Choroid plexus epithelial cell (primary cell): ENCODE measurements around the gene JUNB.

Experiments used
- DNase-seq: peaks from one replicate; pipeline ENCODE4 v3.0.0-alpha.2; 2010; ENCODE audit warnings: low read depth
- H3K4me3 ChIP-seq: 2 replicates; pipeline ENCODE4 v1.5.1; 2011; ENCODE audit warnings: low read depth, mild to moderate bottlenecking, control low read depth, low read length, moderate library complexity
- TF ChIP-seq, protein P1 (sequence below): conservative IDR thresholded peaks from 2 replicates; pipeline ENCODE4 v1.5.1; 2011; ENCODE audit warnings: low read depth, mild to moderate bottlenecking, control low read depth, inconsistent platforms, low read length, moderate library complexity

Gene JUNB

DNA sequence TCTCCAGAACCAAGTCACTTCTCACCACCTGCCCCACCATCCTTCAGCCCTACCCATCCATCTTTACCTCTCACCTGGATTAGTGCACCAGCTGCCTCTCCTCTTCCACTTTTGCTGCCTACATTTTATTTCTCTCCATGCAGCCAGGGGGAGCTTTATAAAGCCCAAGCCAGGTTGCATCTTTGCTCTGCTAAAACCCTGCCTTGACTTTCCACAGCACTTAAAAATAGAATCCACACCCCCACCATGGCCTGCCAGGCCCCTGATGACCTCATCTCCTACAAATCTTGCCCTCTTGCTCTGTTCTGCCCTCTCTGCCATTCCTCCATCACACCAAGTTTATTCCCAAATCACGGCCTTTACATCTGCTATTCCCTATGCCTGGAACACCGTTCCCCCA, 17.7 kb upstream of the JUNB start:
- no peak overlapping the region for H3K4me3 ChIP-seq
- peak; percentile 52 for DNase-seq
- TF ChIP-seq, protein P1, sequence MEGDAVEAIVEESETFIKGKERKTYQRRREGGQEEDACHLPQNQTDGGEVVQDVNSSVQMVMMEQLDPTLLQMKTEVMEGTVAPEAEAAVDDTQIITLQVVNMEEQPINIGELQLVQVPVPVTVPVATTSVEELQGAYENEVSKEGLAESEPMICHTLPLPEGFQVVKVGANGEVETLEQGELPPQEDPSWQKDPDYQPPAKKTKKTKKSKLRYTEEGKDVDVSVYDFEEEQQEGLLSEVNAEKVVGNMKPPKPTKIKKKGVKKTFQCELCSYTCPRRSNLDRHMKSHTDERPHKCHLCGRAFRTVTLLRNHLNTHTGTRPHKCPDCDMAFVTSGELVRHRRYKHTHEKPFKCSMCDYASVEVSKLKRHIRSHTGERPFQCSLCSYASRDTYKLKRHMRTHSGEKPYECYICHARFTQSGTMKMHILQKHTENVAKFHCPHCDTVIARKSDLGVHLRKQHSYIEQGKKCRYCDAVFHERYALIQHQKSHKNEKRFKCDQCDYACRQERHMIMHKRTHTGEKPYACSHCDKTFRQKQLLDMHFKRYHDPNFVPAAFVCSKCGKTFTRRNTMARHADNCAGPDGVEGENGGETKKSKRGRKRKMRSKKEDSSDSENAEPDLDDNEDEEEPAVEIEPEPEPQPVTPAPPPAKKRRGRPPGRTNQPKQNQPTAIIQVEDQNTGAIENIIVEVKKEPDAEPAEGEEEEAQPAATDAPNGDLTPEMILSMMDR: peak; percentile 65

DNA sequence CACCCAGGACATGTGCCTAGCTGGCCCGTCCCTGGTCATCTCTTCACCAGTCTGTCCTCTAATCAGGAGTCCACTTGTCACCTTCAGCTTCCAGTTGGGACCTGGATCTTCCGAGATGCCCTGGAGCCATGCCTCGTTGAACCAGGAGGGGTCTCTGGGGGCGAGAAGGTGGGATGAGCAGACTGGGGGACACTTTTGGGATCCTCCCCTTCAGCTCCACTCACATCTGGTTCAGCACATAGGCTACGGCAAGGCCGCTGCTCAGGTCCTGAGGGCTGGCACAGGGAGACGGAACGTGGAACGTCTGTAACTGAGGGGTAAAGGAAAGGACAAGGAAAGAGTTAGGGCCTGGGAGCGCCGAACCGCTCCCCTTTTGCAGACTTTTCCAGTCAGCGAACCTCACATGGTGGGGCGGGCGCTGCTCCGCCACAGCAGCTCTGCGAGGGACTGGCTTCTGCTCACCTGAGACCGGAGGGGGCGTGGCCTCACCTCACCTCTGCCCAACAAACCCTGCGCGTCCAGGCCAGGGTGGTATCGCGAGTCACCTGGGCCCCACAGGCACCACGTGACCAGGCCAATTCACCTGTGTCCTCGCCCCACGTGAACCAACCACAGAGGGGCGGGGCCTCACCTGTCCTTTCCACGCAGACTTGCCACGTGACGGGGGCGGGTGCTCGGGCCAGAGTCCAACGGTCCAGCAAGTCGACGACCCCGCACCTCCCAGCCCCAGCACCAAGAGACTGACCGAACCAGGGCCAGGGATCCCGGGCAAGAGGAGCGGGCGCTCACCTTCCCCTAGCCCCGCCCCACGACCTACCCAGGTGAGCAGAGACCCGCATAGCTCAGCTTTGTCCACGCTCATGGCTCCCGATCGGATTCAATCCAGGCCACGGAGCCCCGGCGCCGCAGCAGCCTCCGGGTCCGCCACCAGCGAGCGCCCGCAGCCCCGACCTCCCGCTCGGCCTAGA, 16.4 kb upstream of the JUNB start, which contains the start of gene HOOK2:
HOOK2 (minus strand) TSS at position 965 of the 968 bp plus-strand sequence; CDS start at position 862, 103 bp downstream.
- H3K4me3 ChIP-seq: peak within 1 kb of the TSS; percentile 76
- no peak for DNase-seq
- TF ChIP-seq, protein P1: no peak

DNA sequence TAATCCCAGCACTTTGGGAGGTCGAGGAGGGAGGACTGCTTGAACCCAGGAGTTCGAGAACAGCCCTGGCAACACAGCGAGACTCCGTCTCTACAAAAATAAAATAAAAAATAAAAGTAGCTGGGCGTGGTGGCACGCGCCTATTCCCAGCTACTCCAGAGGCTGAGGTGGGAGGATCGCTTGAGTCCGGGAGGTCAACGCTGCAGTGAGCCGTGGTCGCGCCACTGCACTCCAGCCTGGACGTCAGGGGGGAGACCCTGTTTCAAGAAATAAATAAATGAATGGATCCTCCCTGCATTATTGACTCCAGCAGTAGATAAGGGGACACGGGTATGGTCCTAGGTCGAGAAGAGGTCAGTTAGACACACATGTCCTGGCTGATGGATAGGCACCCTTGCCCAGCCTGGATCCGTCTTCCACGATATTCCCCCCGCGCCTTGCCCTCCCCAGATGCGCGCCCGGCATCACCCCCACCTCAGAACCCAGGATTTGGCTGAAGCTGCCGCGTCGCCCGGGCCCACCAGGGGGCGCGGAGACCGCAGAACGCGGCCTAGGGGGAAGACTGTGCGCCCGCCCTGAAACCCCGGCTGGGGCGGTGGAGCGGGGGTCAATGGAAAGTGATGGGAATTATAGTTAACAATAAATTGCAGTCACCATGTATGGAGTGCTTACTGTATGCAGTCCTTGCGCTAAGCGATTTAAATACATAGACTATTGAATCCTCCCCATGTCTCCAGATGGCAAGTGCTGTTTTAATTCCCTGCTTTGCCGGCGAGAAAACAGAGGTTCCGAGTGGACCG, 13.9 kb upstream of the JUNB start:
- peak; percentile 82 for DNase-seq
- TF ChIP-seq, protein P1: peak; percentile 91
- H3K4me3 ChIP-seq: peak overlapping the region; percentile 70

DNA sequence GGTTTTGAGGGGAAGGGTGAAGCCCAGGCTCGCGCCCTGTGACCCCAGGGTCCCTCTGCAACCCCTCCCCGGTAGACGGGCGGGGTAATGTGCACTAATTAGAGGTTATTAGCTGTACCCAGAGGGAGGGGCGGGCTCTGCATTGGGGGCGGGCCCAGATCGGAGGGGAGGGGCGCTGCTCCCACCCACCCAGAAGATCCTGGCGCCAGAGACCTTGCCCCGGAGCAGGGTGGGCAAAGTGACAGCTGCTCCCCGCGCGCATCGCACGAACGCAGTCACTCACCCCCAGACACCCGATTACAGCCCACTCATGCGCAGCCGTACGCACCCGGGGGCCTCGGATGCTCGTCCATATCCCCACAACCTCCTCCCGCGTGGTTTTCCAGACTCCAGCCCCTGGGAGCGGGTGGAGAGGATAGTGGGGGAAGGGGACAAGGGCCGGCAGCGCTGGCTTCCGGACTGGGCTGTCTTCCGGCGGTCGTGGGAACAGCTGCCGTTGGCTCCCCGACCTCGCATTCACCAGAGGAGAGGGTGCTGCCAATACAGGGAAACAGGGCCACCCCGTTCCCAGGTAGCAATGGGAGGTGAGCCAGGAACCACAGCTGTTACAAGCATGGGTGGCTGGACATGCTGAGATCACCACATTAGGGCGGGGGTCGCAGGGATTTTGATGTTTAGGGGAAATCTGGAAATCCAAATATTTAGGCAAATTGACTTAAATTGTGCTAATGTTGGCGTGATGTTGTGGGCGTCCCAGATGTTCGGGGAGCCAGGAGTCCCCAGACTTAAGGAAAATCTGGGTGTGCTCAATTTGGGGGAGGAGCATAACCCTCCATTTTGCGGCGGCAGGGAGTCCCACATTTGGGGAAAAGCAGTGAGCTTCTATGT, 13.0 kb upstream of the JUNB start:
- DNase-seq: peak; percentile 87
- TF ChIP-seq, protein P1: no peak
- peak overlapping the region; percentile 70 for H3K4me3 ChIP-seq

DNA sequence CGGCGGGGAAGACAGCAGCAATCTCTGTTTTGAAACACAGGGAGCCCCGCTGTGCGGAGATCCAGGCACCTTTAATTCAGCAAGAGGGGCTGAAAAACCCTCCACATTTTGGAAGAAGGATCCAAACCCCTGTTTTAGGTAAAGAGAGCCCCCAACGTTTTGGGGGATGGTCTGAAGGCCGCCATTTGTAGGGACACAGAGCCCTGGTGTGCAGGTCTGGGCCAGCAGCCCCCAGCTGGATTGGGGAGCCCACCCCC, 12.5 kb upstream of the JUNB start:
- DNase-seq: peak; percentile 74
- TF ChIP-seq, protein P1: no peak
- H3K4me3 ChIP-seq: peak overlapping the region; percentile 70

DNA sequence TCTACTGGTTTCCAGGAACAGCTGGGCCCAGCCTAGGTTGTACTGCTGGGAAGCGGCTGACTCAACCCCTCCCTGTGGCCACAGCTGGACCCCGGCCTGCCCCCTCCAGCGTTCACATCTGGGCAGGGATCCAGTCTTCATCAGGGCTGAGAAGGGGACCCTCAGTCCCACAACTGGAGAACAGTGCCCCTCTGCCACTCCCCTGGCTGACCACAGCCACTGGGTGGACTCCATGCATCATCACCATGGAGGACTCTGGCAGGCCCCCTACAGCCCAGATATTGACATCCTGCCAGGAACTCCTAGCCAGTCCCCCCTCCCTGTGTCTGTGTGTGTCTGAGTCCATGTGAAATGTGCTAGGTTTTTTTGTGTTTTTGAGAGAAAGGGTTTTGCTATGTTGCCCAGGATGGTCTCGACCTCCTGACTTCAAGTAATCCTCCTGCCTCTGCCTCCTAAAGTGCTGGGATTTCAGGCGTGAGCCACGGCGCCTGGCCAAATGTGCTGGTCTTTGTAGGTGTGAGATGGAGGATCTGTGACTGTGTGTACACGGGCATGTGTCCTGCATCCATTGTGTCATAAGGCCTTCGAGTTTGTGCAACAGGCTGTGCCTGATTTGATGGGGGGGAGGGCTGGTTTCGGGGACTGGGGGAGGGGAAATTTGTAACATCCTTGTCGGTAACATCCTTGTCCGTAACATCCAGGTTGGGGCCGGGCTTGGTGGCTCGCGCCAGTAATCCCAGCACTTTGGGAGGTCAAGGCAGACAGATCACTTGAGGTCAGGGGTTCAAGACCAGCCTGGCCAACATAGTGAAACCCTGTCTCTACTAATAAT, 11.9 kb upstream of the JUNB start:
- H3K4me3 ChIP-seq: peak overlapping the region; percentile 70
- TF ChIP-seq, protein P1: peak; percentile 11
- peak; percentile 97 for DNase-seq
